Measurements from ENCODE around the gene SIGLEC15.

Gene SIGLEC15

GRCh38 chr18:45802814-45803492 lies 22.5 kb upstream of the SIGLEC15 start:
- TF ChIP-seq TAF1 (IDR thresholded peaks at IDR 0.05; ENCODE audit: low read depth) (no peak), FOXM1 (IDR thresholded peaks at IDR 0.05; ENCODE audit: borderline replicate concordance, low read depth) (peak; percentile 37; the same call in 1 of the 2 replicates), EP300 (IDR thresholded peaks at IDR 0.05; ENCODE audit: borderline replicate concordance) (no peak), MAX (IDR thresholded peaks at IDR 0.05) (0 out of 2 replicates have a peak, but pooled peaks have one; percentile 24)

- TF ChIP-seq TAF1 (IDR thresholded peaks at IDR 0.05; ENCODE audit: low read depth), result no peak
Observed at GRCh38 chr18:45805551-45805950, 19.9 kb upstream of the SIGLEC15 start.

- TF ChIP-seq MAX (IDR thresholded peaks at IDR 0.05) (no peak), TEAD4 (IDR thresholded peaks at IDR 0.05) (no peak), USF1 (IDR thresholded peaks at IDR 0.05) (no peak), CREB1 (IDR thresholded peaks at IDR 0.05; ENCODE audit: low read depth) (no peak), EP300 (IDR thresholded peaks at IDR 0.05; ENCODE audit: borderline replicate concordance) (no peak)
Observed at GRCh38 chr18:45806226-45806625, 19.2 kb upstream of the SIGLEC15 start.

GRCh38 chr18:45807144-45807543 lies 18.3 kb upstream of the SIGLEC15 start:
- TF ChIP-seq RAD21 (IDR thresholded peaks at IDR 0.05; ENCODE audit: low read depth), result peak; percentile 34; the same call in 1 of the 2 replicates

- TF ChIP-seq TCF12 (IDR thresholded peaks at IDR 0.05; ENCODE audit: low read depth), result no peak
- no peak for TF ChIP-seq YY1 (IDR thresholded peaks at IDR 0.05; ENCODE audit: low read depth)
- no peak for TF ChIP-seq EGR1 (IDR thresholded peaks at IDR 0.05)
- no peak for TF ChIP-seq CEBPB (IDR thresholded peaks at IDR 0.05)
- TF ChIP-seq EP300 (IDR thresholded peaks at IDR 0.05; ENCODE audit: borderline replicate concordance), result no peak
- no peak for TF ChIP-seq CREB1 (IDR thresholded peaks at IDR 0.05; ENCODE audit: low read depth)
- no peak for TF ChIP-seq USF1 (IDR thresholded peaks at IDR 0.05)
- TF ChIP-seq REST (IDR thresholded peaks at IDR 0.05; ENCODE audit: low read depth), result no peak
- TF ChIP-seq ZBTB7A (IDR thresholded peaks at IDR 0.05; ENCODE audit: low read depth), result no peak
- no peak for TF ChIP-seq NFIC (IDR thresholded peaks at IDR 0.05)
- TF ChIP-seq FOXM1 (IDR thresholded peaks at IDR 0.05; ENCODE audit: borderline replicate concordance, low read depth), result no peak
- TF ChIP-seq TEAD4 (IDR thresholded peaks at IDR 0.05), result no peak
- no peak for TF ChIP-seq MAX (IDR thresholded peaks at IDR 0.05)
- no peak for TF ChIP-seq RAD21 (IDR thresholded peaks at IDR 0.05; ENCODE audit: low read depth)
- no peak for TF ChIP-seq TAF1 (IDR thresholded peaks at IDR 0.05; ENCODE audit: low read depth)
Observed at GRCh38 chr18:45817543-45817942, 7.9 kb upstream of the SIGLEC15 start.

GRCh38 chr18:45820106-45820745 lies 5.2 kb upstream of the SIGLEC15 start:
- TF ChIP-seq CEBPB (IDR thresholded peaks at IDR 0.05) (no peak), EGR1 (IDR thresholded peaks at IDR 0.05) (no peak), RAD21 (IDR thresholded peaks at IDR 0.05; ENCODE audit: low read depth) (no peak), ZBTB7A (IDR thresholded peaks at IDR 0.05; ENCODE audit: low read depth) (no peak), YY1 (IDR thresholded peaks at IDR 0.05; ENCODE audit: low read depth) (no peak), TEAD4 (IDR thresholded peaks at IDR 0.05) (no peak), TCF12 (IDR thresholded peaks at IDR 0.05; ENCODE audit: low read depth) (no peak), NFIC (IDR thresholded peaks at IDR 0.05) (no peak), USF1 (IDR thresholded peaks at IDR 0.05) (no peak), CREB1 (IDR thresholded peaks at IDR 0.05; ENCODE audit: low read depth) (no peak), TAF1 (IDR thresholded peaks at IDR 0.05; ENCODE audit: low read depth) (no peak), EP300 (IDR thresholded peaks at IDR 0.05; ENCODE audit: borderline replicate concordance) (no peak), FOXM1 (IDR thresholded peaks at IDR 0.05; ENCODE audit: borderline replicate concordance, low read depth) (no peak), REST (IDR thresholded peaks at IDR 0.05; ENCODE audit: low read depth) (no peak), MAX (IDR thresholded peaks at IDR 0.05) (no peak)
